ENCODE results near the gene MAST1.

The MAST1 gene

DNA sequence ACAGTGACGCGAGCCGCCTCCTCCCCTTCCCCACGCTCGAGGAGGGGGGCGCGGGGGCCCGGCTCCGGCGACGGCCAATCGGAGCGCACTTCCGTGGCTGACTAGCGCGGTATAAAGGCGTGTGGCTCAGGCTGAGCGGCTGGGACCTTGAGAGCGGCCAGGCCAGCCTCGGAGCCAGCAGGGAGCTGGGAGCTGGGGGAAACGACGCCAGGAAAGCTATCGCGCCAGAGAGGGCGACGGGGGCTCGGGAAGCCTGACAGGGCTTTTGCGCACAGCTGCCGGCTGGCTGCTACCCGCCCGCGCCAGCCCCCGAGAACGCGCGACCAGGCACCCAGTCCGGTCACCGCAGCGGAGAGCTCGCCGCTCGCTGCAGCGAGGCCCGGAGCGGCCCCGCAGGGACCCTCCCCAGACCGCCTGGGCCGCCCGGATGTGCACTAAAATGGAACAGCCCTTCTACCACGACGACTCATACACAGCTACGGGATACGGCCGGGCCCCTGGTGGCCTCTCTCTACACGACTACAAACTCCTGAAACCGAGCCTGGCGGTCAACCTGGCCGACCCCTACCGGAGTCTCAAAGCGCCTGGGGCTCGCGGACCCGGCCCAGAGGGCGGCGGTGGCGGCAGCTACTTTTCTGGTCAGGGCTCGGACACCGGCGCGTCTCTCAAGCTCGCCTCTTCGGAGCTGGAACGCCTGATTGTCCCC lies 46.8 kb upstream of the MAST1 start, which contains the start of gene JUNB (continued):
- TF ChIP-seq ZNF274 (IDR thresholded peaks at IDR 0.05; ENCODE audit: low read length) (no peak), ZNF274 (tag by site-specific recombination; IDR thresholded peaks at IDR 0.05; ENCODE audit: borderline replicate concordance) (no peak)

GRCh38 chr19:12792051-12792852 lies 46.1 kb upstream of the MAST1 start:
- H3K9me3 ChIP-seq (ENCODE audit: control insufficient read depth, insufficient read depth, low read depth, low read length), result no peaks in the 10 kb centered on the region
- ChIA-PET POLR2A (interaction anchor here (0.8 to 3.6 kb wide), 21 partner anchors 9 to 141 kb away, joined by 3 to 42 read pairs (median 4); partner anchors contain the start of genes DHPS, DNASE2, FARSA and PRDX2), CTCF (interaction anchor here (0.6 to 16.5 kb wide), 4 partner anchors 15 to 75 kb away, joined by 4 to 386 read pairs (median 119); partner anchors contain the start of gene HOOK2)
- peaks cover 3 to 5% of the 10 kb centered on the region in 2 experiments; a peak in 2 of 3 replicates for H3K36me3 ChIP-seq (ENCODE audit: control insufficient read depth in 2 of 2, insufficient read depth in 1 of 2, low read length in 2 of 2)
- H3K4me3 ChIP-seq (ENCODE audit: low read depth, low read length), result peak overlapping the region; percentile 43
- peak overlapping the region; percentile 58; the same call in 1 of the 2 replicates for H3K27ac ChIP-seq (ENCODE audit: extremely low read depth, low read depth, low read length)
- peaks cover 21% of the 10 kb centered on the region for H3K4me1 ChIP-seq (ENCODE audit: control insufficient read depth, insufficient read depth, low read length)
- TF ChIP-seq ZFHX2 (tag by site-specific recombination; conservative IDR thresholded peaks at IDR 0.05), result peak; percentile 86
- no peak for TF ChIP-seq ZFP41 (tag by site-specific recombination; IDR thresholded peaks at IDR 0.05; ENCODE audit: borderline replicate concordance)
- peak; percentile 25; the same call in 1 of the 2 replicates for TF ChIP-seq KLF8 (tag by site-specific recombination; IDR thresholded peaks at IDR 0.05)
- TF ChIP-seq ZNF140 (tag by site-specific recombination; IDR thresholded peaks at IDR 0.05), result no peak
- TF ChIP-seq ZNF335 (tag by site-specific recombination; conservative IDR thresholded peaks at IDR 0.05), result peak; percentile 84; the same call in 1 of the 2 replicates
- no peak for TF ChIP-seq ZNF677 (tag by site-specific recombination; IDR thresholded peaks at IDR 0.05)
- TF ChIP-seq, protein P1, sequence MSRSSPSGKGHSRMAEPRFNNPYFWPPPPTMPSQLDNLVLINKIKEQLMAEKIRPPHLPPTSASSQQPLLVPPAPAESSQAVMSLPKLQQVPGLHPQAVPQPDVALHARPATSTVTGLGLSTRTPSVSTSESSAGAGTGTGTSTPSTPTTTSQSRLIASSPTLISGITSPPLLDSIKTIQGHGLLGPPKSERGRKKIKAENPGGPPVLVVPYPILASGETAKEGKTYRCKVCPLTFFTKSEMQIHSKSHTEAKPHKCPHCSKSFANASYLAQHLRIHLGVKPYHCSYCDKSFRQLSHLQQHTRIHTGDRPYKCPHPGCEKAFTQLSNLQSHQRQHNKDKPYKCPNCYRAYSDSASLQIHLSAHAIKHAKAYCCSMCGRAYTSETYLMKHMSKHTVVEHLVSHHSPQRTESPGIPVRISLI (tag by site-specific recombination; IDR thresholded peaks at IDR 0.05), result no peak
- no peak for TF ChIP-seq ZNF146 (tag by site-specific recombination; IDR thresholded peaks at IDR 0.05)
- no peak for TF ChIP-seq ZNF19 (tag by site-specific recombination; IDR thresholded peaks at IDR 0.05; ENCODE audit: low read depth)
- TF ChIP-seq ZNF48 (tag by site-specific recombination; IDR thresholded peaks at IDR 0.05), result no peak
- TF ChIP-seq ZNF768 (tag by site-specific recombination; IDR thresholded peaks at IDR 0.05), result no peak
- TF ChIP-seq, protein P2, sequence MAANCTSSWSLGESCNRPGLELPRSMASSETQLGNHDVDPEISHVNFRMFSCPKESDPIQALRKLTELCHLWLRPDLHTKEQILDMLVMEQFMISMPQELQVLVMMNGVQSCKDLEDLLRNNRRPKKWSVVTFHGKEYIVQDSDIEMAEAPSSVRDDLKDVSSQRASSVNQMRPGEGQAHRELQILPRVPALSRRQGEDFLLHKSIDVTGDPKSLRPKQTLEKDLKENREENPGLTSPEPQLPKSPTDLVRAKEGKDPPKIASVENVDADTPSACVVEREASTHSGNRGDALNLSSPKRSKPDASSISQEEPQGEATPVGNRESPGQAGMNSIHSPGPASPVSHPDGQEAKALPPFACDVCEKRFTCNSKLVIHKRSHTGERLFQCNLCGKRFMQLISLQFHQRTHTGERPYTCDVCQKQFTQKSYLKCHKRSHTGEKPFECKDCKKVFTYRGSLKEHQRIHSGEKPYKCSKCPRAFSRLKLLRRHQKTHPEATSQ (tag by site-specific recombination; IDR thresholded peaks at IDR 0.05), result peak; percentile 83; the same call in 1 of the 2 replicates
- TF ChIP-seq ZNF785 (tag by site-specific recombination; IDR thresholded peaks at IDR 0.05), result no peak
- TF ChIP-seq TCF7L2 (IDR thresholded peaks at IDR 0.05; ENCODE audit: borderline replicate concordance, low read depth, low read length), result no peak
- no peak for TF ChIP-seq FEZF1 (tag by site-specific recombination; IDR thresholded peaks at IDR 0.05)
- no peak; the same call in 1 of the 2 replicates for TF ChIP-seq GLI4 (tag by site-specific recombination; IDR thresholded peaks at IDR 0.05)
- TF ChIP-seq ZNF529 (tag by site-specific recombination; IDR thresholded peaks at IDR 0.05; ENCODE audit: insufficient replicate concordance), result no peak
- TF ChIP-seq WT1 (tag by site-specific recombination; IDR thresholded peaks at IDR 0.05), result no peak
- no peak for TF ChIP-seq ZNF416 (tag by site-specific recombination; IDR thresholded peaks at IDR 0.05)
- TF ChIP-seq ZNF169 (tag by site-specific recombination; IDR thresholded peaks at IDR 0.05), result no peak
- TF ChIP-seq ZNF626 (tag by site-specific recombination; IDR thresholded peaks at IDR 0.05), result no peak
- no peak for TF ChIP-seq PRDM4 (tag by site-specific recombination; IDR thresholded peaks at IDR 0.05)
- TF ChIP-seq YY1 (tag by site-specific recombination; IDR thresholded peaks at IDR 0.05), result peak; percentile 56; the same call in 1 of the 2 replicates
- TF ChIP-seq ZNF514 (tag by site-specific recombination; IDR thresholded peaks at IDR 0.05), result no peak
- TF ChIP-seq SCRT2 (tag by site-specific recombination; IDR thresholded peaks at IDR 0.05), result no peak
- TF ChIP-seq ZNF645 (tag by site-specific recombination; IDR thresholded peaks at IDR 0.05), result peak; percentile 97
- TF ChIP-seq GFI1B (tag by site-specific recombination; IDR thresholded peaks at IDR 0.05), result no peak
- no peak for TF ChIP-seq ZNF223 (tag by site-specific recombination; IDR thresholded peaks at IDR 0.05)
- TF ChIP-seq ZSCAN23 (tag by site-specific recombination; IDR thresholded peaks at IDR 0.05), result no peak
